SK-N-SH (cell line): ENCODE data around the gene EBF4. TPM values are rescaled to one million over a fixed set of nuclear protein-coding genes. Genes with fewer than 3 reads are reported as not detected.

Experiments used
- CTCF ChIA-PET: fragments of 300-600, 350-600 bp; formaldehyde crosslinking; extraction: SDS; loops from one replicate; lab custom pipeline; 2021; lab: Yijun Ruan, JAX
- POLR2A ChIA-PET: fragments of 350-600 bp; sonication (Branson Sonifier 250); formaldehyde crosslinking; extraction: SDS; loops from one replicate; lab custom pipeline; 2020; ENCODE audit warnings: antibody characterized with exemption, inconsistent platforms; lab: Yijun Ruan, JAX
- DNase-seq: peaks from one replicate; pipeline ENCODE4 v3.0.0; 2012
- H2AFZ ChIP-seq: fragments of 200-600 bp; sonication (generic); 2 replicates; pipeline ENCODE4 v1.8.1; 2016; ENCODE audit warnings: antibody characterized with exemption, mild to moderate bottlenecking, low read depth
- H3F3A ChIP-seq: fragments of 200-600 bp; sonication (generic); replicated peaks from 2 replicates; pipeline ENCODE3; 2016; ENCODE audit warnings: antibody characterized with exemption, mild to moderate bottlenecking; ENCODE audit not compliant: insufficient read depth
- H3K27ac ChIP-seq, 2 experiments: fragments of 200-500 bp in 1 of 2; fragments of 200-600 bp in 1 of 2; sonication (Bioruptor generic) in 1 of 2; sonication (generic), shearing (Covaris generic) in 1 of 2; 2 replicates each; pipeline versions ENCODE4 v1.5.1 to v1.6.1; 2014 to 2016; ENCODE audit warnings: low read depth in 2 of 2, inconsistent platforms in 1 of 2, low read length in 1 of 2, mild to moderate bottlenecking in 1 of 2, mixed read lengths in 1 of 2
- H3K27me3 ChIP-seq: fragments of 200-600 bp; sonication (generic), shearing (Covaris generic); 2 replicates; pipeline ENCODE4 v1.6.1; 2016; ENCODE audit warnings: mixed run types; ENCODE audit not compliant: insufficient read depth
- H3K36me3 ChIP-seq, 2 experiments: fragments of 200-500 bp in 1 of 2; fragments of 200-600 bp in 1 of 2; sonication (Bioruptor generic) in 1 of 2; sonication (generic) in 1 of 2; replicated peaks in 1 of 2; 2 replicates each; pipeline versions ENCODE3 to v1.5.1; 2014 to 2016; ENCODE audit warnings: low read length in 1 of 2, mild to moderate bottlenecking in 1 of 2; ENCODE audit not compliant: insufficient read depth in 2 of 2, control insufficient read depth in 1 of 2
- H3K4me1 ChIP-seq, 2 experiments: fragments of 200-500 bp in 1 of 2; fragments of 200-600 bp in 1 of 2; sonication (Bioruptor generic) in 1 of 2; sonication (generic), shearing (Covaris generic) in 1 of 2; 2 replicates each; pipeline versions ENCODE4 v1.5.1 to v1.6.1; 2014 to 2016; ENCODE audit warnings: low read depth in 1 of 2, low read length in 1 of 2, mixed run types in 1 of 2; ENCODE audit not compliant: insufficient read depth in 2 of 2, control insufficient read depth in 1 of 2
- H3K4me2 ChIP-seq: fragments of 200-600 bp; sonication (generic), shearing (Covaris generic); 2 replicates; pipeline ENCODE4 v1.6.1; 2017; ENCODE audit warnings: mixed run types
- H3K4me3 ChIP-seq, 2 experiments: fragments of 200-500 bp in 1 of 2; fragments of 200-600 bp in 1 of 2; sonication (Bioruptor generic) in 1 of 2; sonication (generic), shearing (Covaris generic) in 1 of 2; 2 replicates each; pipeline versions ENCODE4 v1.5.1 to v1.8.1; 2014 to 2016; ENCODE audit warnings: low read depth in 2 of 2, inconsistent platforms in 1 of 2, low read length in 1 of 2, mild to moderate bottlenecking in 1 of 2, mixed read lengths in 1 of 2, moderate library complexity in 1 of 2
- H3K79me2 ChIP-seq: fragments of 200-600 bp; sonication (generic); 2 replicates; pipeline ENCODE4 v1.8.1; 2017; ENCODE audit warnings: mild to moderate bottlenecking; ENCODE audit not compliant: insufficient read depth
- H3K9ac ChIP-seq: fragments of 200-600 bp; sonication (generic); 2 replicates; pipeline ENCODE4 v1.6.1; 2017; ENCODE audit warnings: mixed run types
- H3K9me2 ChIP-seq: fragments of 200-600 bp; sonication (generic); 2 replicates; pipeline ENCODE4 v1.6.1; 2017; ENCODE audit warnings: mixed run types
- H3K9me3 ChIP-seq: fragments of 200-600 bp; sonication (generic); 2 replicates; pipeline ENCODE4 v1.6.1; 2017; ENCODE audit warnings: mixed run types, mild to moderate bottlenecking, moderate library complexity
- H4K20me1 ChIP-seq: fragments of 200-600 bp; sonication (generic); 2 replicates; pipeline ENCODE4 v1.6.1; 2017; ENCODE audit warnings: mild to moderate bottlenecking, mixed run types; ENCODE audit not compliant: insufficient read depth
- CHD2 ChIP-seq: fragments of 150-350 bp; IDR thresholded peaks from 2 replicates; pipeline ENCODE4 v1.6.1; 2018; ENCODE audit warnings: low read length; ENCODE audit not compliant: partially characterized antibody
- EP300 ChIP-seq, 2 experiments: IDR thresholded peaks; 2 replicates each; pipeline versions ENCODE4 v1.4.0 to v1.6.1; 2012; ENCODE audit warnings: borderline replicate concordance in 1 of 2, low read depth in 1 of 2, low read length in 1 of 2
- FOSL2 ChIP-seq: IDR thresholded peaks from 2 replicates; pipeline ENCODE4 v1.4.0; 2012; ENCODE audit warnings: low read depth, mild to moderate bottlenecking, moderate library complexity, borderline replicate concordance
- FOXJ3 ChIP-seq: sonication (generic); formaldehyde crosslinking; IDR thresholded peaks from 2 replicates; pipeline ENCODE4 v1.5.1; 2020; ENCODE audit warnings: mild to moderate bottlenecking, missing genetic modification reagents
- FOXM1 ChIP-seq: IDR thresholded peaks from 2 replicates; pipeline ENCODE4 v1.4.0; 2012; ENCODE audit warnings: low read depth, mild to moderate bottlenecking
- GABPA ChIP-seq: IDR thresholded peaks from 2 replicates; pipeline ENCODE4 v1.4.0; 2012; ENCODE audit warnings: low read depth, mild to moderate bottlenecking
- GATA2 ChIP-seq: sonication (generic); formaldehyde crosslinking; IDR thresholded peaks from 2 replicates; pipeline ENCODE4 v1.5.0; 2020; ENCODE audit warnings: mild to moderate bottlenecking, missing genetic modification reagents
- JUND ChIP-seq: IDR thresholded peaks from 2 replicates; pipeline ENCODE4 v1.4.0; 2012
- MEF2A ChIP-seq: IDR thresholded peaks from 2 replicates; pipeline ENCODE4 v1.4.0; 2012; ENCODE audit warnings: low read depth, borderline replicate concordance
- NFIC ChIP-seq: IDR thresholded peaks from 2 replicates; pipeline ENCODE4 v1.4.0; 2012; ENCODE audit warnings: borderline replicate concordance
- NRF1 ChIP-seq: IDR thresholded peaks from 2 replicates; pipeline ENCODE4 v1.6.1; 2012; ENCODE audit warnings: low read depth, mild to moderate bottlenecking, low read length
- POLR2AphosphoS5 ChIP-seq: IDR thresholded peaks from 2 replicates; pipeline ENCODE4 v1.6.1; 2012; ENCODE audit warnings: low read depth, low read length
- RAD21 ChIP-seq: IDR thresholded peaks from 2 replicates; pipeline ENCODE4 v1.6.1; 2012; ENCODE audit warnings: mild to moderate bottlenecking, low read length
- YY1 ChIP-seq: IDR thresholded peaks from 2 replicates; pipeline ENCODE4 v1.4.0; 2012; ENCODE audit warnings: low read depth, mild to moderate bottlenecking
- WGBS: methylation state at CpG from one replicate; pipeline ENCODE4 v1.1.6; 2017; ENCODE audit warnings: low lambda C conversion rate; 5-methylcytosine and 5-hydroxymethylcytosine counted together
- polyA plus RNA-seq, 3 experiments: library from polyadenylated mRNA; depleted of rRNA; stranded (reverse); fragments of >200 nt; gene quantifications; 2 replicates each; pipeline ENCODE4 v1.2.3, GENCODE V29; 2012
- TF ChIP-seq, protein P1 (sequence below): IDR thresholded peaks from 2 replicates; pipeline ENCODE4 v1.6.1; 2012; ENCODE audit warnings: mild to moderate bottlenecking, low read depth, low read length, moderate library complexity
- TF ChIP-seq, protein P2 (sequence below): fragments of 150-350 bp; IDR thresholded peaks from 2 replicates; pipeline ENCODE4 v1.6.1; 2017; ENCODE audit warnings: antibody characterized with exemption, low read length, low read depth, borderline replicate concordance
- TF ChIP-seq, protein P3 (sequence below): fragments of 150-350 bp; IDR thresholded peaks from 2 replicates; pipeline ENCODE4 v1.6.1; 2016; ENCODE audit warnings: mild to moderate bottlenecking, low read depth, low read length
- TF ChIP-seq, protein P4 (sequence below): IDR thresholded peaks from 2 replicates; pipeline ENCODE4; 2012

Gene EBF4
- polyA plus RNA-seq, 1 of the 3 experiments (the other 2 are of a cell fraction) = 20.6 TPM

DNA sequence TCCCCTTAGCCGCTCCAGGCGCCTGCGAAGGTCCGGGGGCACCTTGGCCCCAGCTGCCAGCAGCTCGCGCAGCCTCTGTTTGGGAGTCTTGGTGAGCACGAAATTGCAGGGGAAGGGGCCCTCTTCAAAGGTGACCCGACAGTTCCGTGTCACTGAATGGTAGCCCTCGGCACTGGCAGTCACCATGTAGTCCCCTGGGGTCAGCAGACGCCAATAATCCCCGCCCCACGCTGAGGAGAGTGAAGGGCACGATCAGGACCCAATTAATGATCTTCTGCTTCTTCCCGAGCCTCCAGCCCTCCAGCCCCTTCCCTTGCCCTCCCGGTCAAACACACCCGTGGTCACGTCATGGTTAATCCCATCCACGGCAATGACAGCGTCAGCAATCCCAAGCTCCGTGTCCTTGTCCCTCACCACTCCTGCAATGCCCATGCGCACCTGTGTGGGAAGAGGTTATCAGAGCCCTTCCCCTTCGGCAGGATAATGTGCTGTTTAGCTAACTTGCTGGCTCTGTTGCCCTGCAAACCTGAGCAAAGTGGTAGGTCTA, 101.7 kb downstream of the EBF4 start:
- DNase-seq = no peak
- H4K20me1 ChIP-seq = no peaks in the 10 kb centered on the region
- no peak overlapping the region for H3K27ac ChIP-seq
- no peaks in the 10 kb centered on the region for H3F3A ChIP-seq
- no peak overlapping the region for H3K9ac ChIP-seq
- H3K36me3 ChIP-seq = peaks cover 0 to 19% of the 10 kb centered on the region in 2 experiments
- ChIA-PET POLR2A (no interaction called here), CTCF (interaction anchor here (0.8 to 3.3 kb wide), 3 partner anchors 58 to 206 kb away, joined by 3 to 9 read pairs (median 4); no protein-coding TSS in a partner anchor)
- WGBS = 89% methylated on average over 23 of the region's 23 CpGs
- no peaks in the 10 kb centered on the region; the same call in 1 of the 2 replicates for H3K27me3 ChIP-seq
- no peak overlapping the region for H3K4me3 ChIP-seq
- H3K9me2 ChIP-seq = no peaks in the 10 kb centered on the region
- peaks cover 0 to 7% of the 10 kb centered on the region in 2 experiments; a peak in 1 of 4 replicates for H3K4me1 ChIP-seq
- H3K9me3 ChIP-seq = no peaks in the 10 kb centered on the region
- H2AFZ ChIP-seq = no peak overlapping the region
- no peak overlapping the region for H3K4me2 ChIP-seq
- no peaks in the 10 kb centered on the region for H3K79me2 ChIP-seq
- no peak for TF ChIP-seq FOXM1
- no peak for TF ChIP-seq RAD21
- TF ChIP-seq POLR2AphosphoS5 = no peak
- no peak for TF ChIP-seq GATA2 (CRISPR knock-in tag)
- TF ChIP-seq CHD2 = no peak
- TF ChIP-seq NRF1 = no peak
- TF ChIP-seq, protein P1, sequence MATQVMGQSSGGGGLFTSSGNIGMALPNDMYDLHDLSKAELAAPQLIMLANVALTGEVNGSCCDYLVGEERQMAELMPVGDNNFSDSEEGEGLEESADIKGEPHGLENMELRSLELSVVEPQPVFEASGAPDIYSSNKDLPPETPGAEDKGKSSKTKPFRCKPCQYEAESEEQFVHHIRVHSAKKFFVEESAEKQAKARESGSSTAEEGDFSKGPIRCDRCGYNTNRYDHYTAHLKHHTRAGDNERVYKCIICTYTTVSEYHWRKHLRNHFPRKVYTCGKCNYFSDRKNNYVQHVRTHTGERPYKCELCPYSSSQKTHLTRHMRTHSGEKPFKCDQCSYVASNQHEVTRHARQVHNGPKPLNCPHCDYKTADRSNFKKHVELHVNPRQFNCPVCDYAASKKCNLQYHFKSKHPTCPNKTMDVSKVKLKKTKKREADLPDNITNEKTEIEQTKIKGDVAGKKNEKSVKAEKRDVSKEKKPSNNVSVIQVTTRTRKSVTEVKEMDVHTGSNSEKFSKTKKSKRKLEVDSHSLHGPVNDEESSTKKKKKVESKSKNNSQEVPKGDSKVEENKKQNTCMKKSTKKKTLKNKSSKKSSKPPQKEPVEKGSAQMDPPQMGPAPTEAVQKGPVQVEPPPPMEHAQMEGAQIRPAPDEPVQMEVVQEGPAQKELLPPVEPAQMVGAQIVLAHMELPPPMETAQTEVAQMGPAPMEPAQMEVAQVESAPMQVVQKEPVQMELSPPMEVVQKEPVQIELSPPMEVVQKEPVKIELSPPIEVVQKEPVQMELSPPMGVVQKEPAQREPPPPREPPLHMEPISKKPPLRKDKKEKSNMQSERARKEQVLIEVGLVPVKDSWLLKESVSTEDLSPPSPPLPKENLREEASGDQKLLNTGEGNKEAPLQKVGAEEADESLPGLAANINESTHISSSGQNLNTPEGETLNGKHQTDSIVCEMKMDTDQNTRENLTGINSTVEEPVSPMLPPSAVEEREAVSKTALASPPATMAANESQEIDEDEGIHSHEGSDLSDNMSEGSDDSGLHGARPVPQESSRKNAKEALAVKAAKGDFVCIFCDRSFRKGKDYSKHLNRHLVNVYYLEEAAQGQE = no peak
- no peak for TF ChIP-seq EP300 (IDR thresholded peaks at IDR 0.05; ENCODE audit: borderline replicate concordance in 1 of 2, low read depth in 1 of 2, low read length in 1 of 2)
- no peak for TF ChIP-seq GABPA

DNA sequence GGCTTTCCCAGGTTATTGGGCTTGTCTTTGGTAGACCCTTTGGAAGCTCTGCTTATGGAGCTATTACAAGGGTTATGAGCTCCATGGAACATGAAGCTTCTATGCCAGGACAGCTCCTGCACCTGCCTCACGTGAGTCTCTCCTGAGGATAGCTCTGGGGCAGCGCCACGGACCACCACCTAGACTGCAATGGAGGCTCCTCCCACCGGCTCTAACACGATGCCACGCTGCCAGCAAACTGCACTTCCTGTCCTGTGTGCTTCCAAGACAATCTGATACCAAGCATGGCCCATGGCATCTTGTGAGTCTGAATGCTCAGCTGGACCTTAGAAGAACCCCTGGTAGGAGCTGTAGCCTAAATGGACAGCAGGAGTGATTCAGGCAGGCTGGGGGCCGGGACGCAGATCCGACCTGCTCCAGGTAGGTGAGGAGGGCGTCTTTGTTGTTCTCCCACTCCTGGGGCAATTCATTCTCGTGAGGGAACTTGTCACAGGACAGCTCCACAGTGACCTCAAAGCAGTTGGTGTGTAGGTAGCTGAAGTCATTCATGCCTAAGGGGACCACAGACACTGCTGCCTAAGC, 102.4 kb downstream of the EBF4 start:
- CTCF ChIA-PET = interaction anchor here (0.8 to 3.3 kb wide), 3 partner anchors 57 to 206 kb away, joined by 3 to 9 read pairs (median 4); no protein-coding TSS in a partner anchor
- POLR2A ChIA-PET = no interaction called here
- 80% methylated on average over 3 of the region's 11 CpGs for WGBS
- TF ChIP-seq POLR2AphosphoS5 (no peak), MEF2A (no peak), FOSL2 (no peak), JUND (no peak), GABPA (no peak), YY1 (no peak), FOXJ3 (CRISPR knock-in tag) (no peak), RAD21 (no peak), NFIC (no peak)
- TF ChIP-seq, protein P2, sequence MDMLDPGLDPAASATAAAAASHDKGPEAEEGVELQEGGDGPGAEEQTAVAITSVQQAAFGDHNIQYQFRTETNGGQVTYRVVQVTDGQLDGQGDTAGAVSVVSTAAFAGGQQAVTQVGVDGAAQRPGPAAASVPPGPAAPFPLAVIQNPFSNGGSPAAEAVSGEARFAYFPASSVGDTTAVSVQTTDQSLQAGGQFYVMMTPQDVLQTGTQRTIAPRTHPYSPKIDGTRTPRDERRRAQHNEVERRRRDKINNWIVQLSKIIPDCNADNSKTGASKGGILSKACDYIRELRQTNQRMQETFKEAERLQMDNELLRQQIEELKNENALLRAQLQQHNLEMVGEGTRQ = no peak
- TF ChIP-seq, protein P3, sequence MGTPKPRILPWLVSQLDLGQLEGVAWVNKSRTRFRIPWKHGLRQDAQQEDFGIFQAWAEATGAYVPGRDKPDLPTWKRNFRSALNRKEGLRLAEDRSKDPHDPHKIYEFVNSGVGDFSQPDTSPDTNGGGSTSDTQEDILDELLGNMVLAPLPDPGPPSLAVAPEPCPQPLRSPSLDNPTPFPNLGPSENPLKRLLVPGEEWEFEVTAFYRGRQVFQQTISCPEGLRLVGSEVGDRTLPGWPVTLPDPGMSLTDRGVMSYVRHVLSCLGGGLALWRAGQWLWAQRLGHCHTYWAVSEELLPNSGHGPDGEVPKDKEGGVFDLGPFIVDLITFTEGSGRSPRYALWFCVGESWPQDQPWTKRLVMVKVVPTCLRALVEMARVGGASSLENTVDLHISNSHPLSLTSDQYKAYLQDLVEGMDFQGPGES = no peak
- TF ChIP-seq, protein P4, sequence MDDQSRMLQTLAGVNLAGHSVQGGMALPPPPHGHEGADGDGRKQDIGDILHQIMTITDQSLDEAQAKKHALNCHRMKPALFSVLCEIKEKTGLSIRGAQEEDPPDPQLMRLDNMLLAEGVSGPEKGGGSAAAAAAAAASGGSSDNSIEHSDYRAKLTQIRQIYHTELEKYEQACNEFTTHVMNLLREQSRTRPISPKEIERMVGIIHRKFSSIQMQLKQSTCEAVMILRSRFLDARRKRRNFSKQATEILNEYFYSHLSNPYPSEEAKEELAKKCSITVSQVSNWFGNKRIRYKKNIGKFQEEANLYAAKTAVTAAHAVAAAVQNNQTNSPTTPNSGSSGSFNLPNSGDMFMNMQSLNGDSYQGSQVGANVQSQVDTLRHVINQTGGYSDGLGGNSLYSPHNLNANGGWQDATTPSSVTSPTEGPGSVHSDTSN = no peak

More for the DNA sequence above, 102.4 kb downstream of the EBF4 start:
- no peaks in the 10 kb centered on the region for H3K27me3 ChIP-seq
- H3K9me2 ChIP-seq = no peaks in the 10 kb centered on the region
- H3K9me3 ChIP-seq = no peaks in the 10 kb centered on the region
- no peak overlapping the region for H3K4me3 ChIP-seq
- peaks cover 0 to 8% of the 10 kb centered on the region in 2 experiments; a peak in 1 of 4 replicates for H3K4me1 ChIP-seq
- no peaks in the 10 kb centered on the region for H4K20me1 ChIP-seq
- H3K4me2 ChIP-seq = no peak overlapping the region
- H3K79me2 ChIP-seq = no peaks in the 10 kb centered on the region
- no peak for DNase-seq
- H3F3A ChIP-seq = no peaks in the 10 kb centered on the region
- H3K9ac ChIP-seq = no peak overlapping the region
- peaks cover 0 to 19% of the 10 kb centered on the region in 2 experiments for H3K36me3 ChIP-seq
- H3K27ac ChIP-seq = no peak overlapping the region
- no peak overlapping the region for H2AFZ ChIP-seq
